Neural progenitor cell (in vitro differentiated cells): ENCODE measurements around the gene CTRL. TPM values are rescaled to one million over a fixed set of nuclear protein-coding genes. Genes with fewer than 3 reads are reported as not detected.

Experiments used
- DNase-seq: peaks from one replicate; pipeline ENCODE4 v3.0.0-alpha.2; 2016; ENCODE audit warnings: low spot score
- H2AFZ ChIP-seq: fragments of 200-600 bp; sonication (generic); replicated peaks from 2 replicates; pipeline ENCODE4 v1.6.1; 2016; ENCODE audit warnings: antibody characterized with exemption
- H3F3A ChIP-seq: fragments of 200-600 bp; sonication (generic); 2 replicates; pipeline ENCODE4 v1.6.1; 2016; ENCODE audit warnings: antibody characterized with exemption, low read depth
- H3K27ac ChIP-seq: fragments of 200-600 bp; sonication (generic); 2 replicates; pipeline ENCODE4 v1.5.1; 2016; ENCODE audit warnings: mild to moderate bottlenecking
- H3K27me3 ChIP-seq: fragments of 200-600 bp; sonication (generic); 2 replicates; pipeline ENCODE4 v1.6.1; 2016; ENCODE audit warnings: mild to moderate bottlenecking, moderate library complexity
- H3K36me3 ChIP-seq: fragments of 200-600 bp; sonication (generic); 2 replicates; pipeline ENCODE4 v1.5.1; 2016
- H3K4me1 ChIP-seq: fragments of 200-600 bp; sonication (generic); 2 replicates; pipeline ENCODE4 v1.6.1; 2016; ENCODE audit warnings: mixed run types
- H3K4me2 ChIP-seq: fragments of 200-600 bp; sonication (generic); 2 replicates; pipeline ENCODE4 v1.6.1; 2016
- H3K4me3 ChIP-seq: fragments of 200-600 bp; sonication (generic); 2 replicates; pipeline ENCODE4 v1.5.1; 2016
- H3K79me2 ChIP-seq: fragments of 200-600 bp; sonication (generic); 2 replicates; pipeline ENCODE4 v1.6.1; 2016; ENCODE audit warnings: low read depth
- H3K9ac ChIP-seq: fragments of 200-600 bp; sonication (generic); 2 replicates; pipeline ENCODE4 v1.6.1; 2016
- H3K9me3 ChIP-seq: fragments of 200-600 bp; sonication (generic); 2 replicates; pipeline ENCODE4 v1.5.1; 2016; ENCODE audit warnings: low read depth
- H4K20me1 ChIP-seq: fragments of 200-600 bp; sonication (generic); 2 replicates; pipeline ENCODE4 v1.6.1; 2016; ENCODE audit warnings: low read depth
- H3K27ac Mint-ChIP-seq: 3 replicates; pipeline ENCODE4 v1.8.0; 2021; ENCODE audit warnings: mixed read lengths
- H3K27me3 Mint-ChIP-seq: 2 replicates; pipeline ENCODE4 v1.8.0; 2022; ENCODE audit warnings: low read depth, mild to moderate bottlenecking, inconsistent platforms, moderate library complexity, mixed read lengths; ENCODE audit not compliant: insufficient read depth
- H3K36me3 Mint-ChIP-seq: 3 replicates; pipeline ENCODE4 v1.8.0; 2021; ENCODE audit warnings: mixed read lengths
- H3K4me1 Mint-ChIP-seq: 3 replicates; pipeline ENCODE4 v1.8.0; 2021; ENCODE audit warnings: mixed read lengths
- H3K4me3 Mint-ChIP-seq: 3 replicates; pipeline ENCODE4 v1.8.0; 2021; ENCODE audit warnings: mild to moderate bottlenecking, moderate library complexity, mixed read lengths
- H3K9me3 Mint-ChIP-seq: 3 replicates; pipeline ENCODE4 v1.8.0; 2020; ENCODE audit warnings: mixed read lengths
- EZH2 ChIP-seq: fragments of 200-600 bp; sonication (generic); IDR thresholded peaks from 2 replicates; pipeline ENCODE4 v1.6.1; 2017; ENCODE audit warnings: antibody characterized with exemption, mild to moderate bottlenecking, moderate library complexity
- EZH2phosphoT487 ChIP-seq: fragments of 200-600 bp; sonication (generic); IDR thresholded peaks from 2 replicates; pipeline ENCODE4 v1.6.1; 2017; ENCODE audit warnings: antibody characterized with exemption
- total RNA-seq: library from RNA; depleted of rRNA; stranded (reverse); fragments of >200 nt; gene quantifications from 2 replicates; pipeline ENCODE4 v1.2.3, GENCODE V29; 2015; ENCODE audit warnings: low replicate concordance
- TF ChIP-seq, protein P1 (sequence below): fragments of 200-600 bp; sonication (generic); IDR thresholded peaks from 2 replicates; pipeline ENCODE4 v1.5.1; 2017; ENCODE audit warnings: antibody characterized with exemption, mild to moderate bottlenecking

The CTRL gene
- total RNA-seq, 1 donor from 2014 or later = 0.45 TPM

DNA sequence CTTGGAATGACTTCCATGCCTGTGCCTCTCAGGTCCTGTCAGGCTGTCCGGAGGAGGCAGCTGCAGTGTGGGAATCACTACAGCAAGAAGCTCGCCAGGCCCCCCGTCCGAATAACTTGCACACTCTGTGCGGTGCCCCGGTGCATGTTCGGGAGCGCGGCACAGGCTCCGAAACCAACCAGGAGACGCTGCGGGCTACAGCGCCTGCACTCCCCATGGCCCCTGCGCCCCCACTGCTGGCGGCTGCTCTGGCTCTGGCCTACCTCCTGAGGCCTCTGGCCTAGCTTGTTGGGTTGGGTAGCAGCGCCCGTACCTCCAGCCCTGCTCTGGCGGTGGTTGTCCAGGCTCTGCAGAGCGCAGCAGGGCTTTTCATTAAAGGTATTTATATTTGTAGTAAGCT is 45.7 kb downstream of the CTRL start:
- H3K27ac ChIP-seq = no peak overlapping the region
- no peaks in the 10 kb centered on the region for H3K9me3 ChIP-seq
- no peak overlapping the region for H3K4me3 ChIP-seq
- peaks cover 33% of the 10 kb centered on the region for H3F3A ChIP-seq
- H3K27ac Mint-ChIP-seq = no peak overlapping the region
- no peaks in the 10 kb centered on the region for H3K9me3 Mint-ChIP-seq
- H3K4me1 ChIP-seq = peaks cover 24% of the 10 kb centered on the region
- no peak for DNase-seq
- no peaks in the 10 kb centered on the region for H3K27me3 Mint-ChIP-seq
- H3K9ac ChIP-seq = no peak overlapping the region
- H3K4me1 Mint-ChIP-seq = peaks cover 4% of the 10 kb centered on the region
- no peak overlapping the region for H3K4me3 Mint-ChIP-seq
- no peaks in the 10 kb centered on the region for H3K79me2 ChIP-seq
- H3K4me2 ChIP-seq = no peak overlapping the region
- H3K36me3 ChIP-seq = no peaks in the 10 kb centered on the region
- H3K36me3 Mint-ChIP-seq = peaks cover 8% of the 10 kb centered on the region
- TF ChIP-seq EZH2phosphoT487 = no peak
- TF ChIP-seq, protein P1, sequence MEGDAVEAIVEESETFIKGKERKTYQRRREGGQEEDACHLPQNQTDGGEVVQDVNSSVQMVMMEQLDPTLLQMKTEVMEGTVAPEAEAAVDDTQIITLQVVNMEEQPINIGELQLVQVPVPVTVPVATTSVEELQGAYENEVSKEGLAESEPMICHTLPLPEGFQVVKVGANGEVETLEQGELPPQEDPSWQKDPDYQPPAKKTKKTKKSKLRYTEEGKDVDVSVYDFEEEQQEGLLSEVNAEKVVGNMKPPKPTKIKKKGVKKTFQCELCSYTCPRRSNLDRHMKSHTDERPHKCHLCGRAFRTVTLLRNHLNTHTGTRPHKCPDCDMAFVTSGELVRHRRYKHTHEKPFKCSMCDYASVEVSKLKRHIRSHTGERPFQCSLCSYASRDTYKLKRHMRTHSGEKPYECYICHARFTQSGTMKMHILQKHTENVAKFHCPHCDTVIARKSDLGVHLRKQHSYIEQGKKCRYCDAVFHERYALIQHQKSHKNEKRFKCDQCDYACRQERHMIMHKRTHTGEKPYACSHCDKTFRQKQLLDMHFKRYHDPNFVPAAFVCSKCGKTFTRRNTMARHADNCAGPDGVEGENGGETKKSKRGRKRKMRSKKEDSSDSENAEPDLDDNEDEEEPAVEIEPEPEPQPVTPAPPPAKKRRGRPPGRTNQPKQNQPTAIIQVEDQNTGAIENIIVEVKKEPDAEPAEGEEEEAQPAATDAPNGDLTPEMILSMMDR = no peak
- TF ChIP-seq EZH2 = no peak
- H3K27me3 ChIP-seq = no peaks in the 10 kb centered on the region
- no peak overlapping the region for H2AFZ ChIP-seq
- H4K20me1 ChIP-seq = peaks cover 26% of the 10 kb centered on the region

DNA sequence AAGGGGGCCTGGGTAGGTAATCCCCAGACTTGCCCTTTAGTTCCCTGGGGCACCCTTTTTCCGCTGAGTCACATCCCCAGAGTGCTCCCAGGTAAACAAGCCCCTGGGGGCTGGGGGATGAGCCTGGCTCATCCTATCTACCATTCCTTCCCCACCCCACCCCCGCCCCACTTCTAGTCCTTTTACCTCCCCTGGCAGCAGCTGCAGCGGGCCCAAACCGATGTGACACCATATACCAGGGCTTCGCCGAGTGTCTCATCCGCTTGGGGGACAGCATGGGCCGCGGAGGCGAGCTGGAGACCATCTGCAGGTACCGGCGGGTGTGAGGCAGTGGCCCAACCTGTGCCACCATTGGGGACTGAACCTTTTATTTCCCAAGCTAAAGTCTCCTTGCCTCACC is 46.1 kb downstream of the CTRL start:
- Mint-ChIP-seq H3K4me1 (peaks cover 4% of the 10 kb centered on the region), H3K4me3 (no peak overlapping the region), H3K36me3 (peaks cover 8% of the 10 kb centered on the region), H3K27ac (no peak overlapping the region), H3K27me3 (no peaks in the 10 kb centered on the region), H3K9me3 (no peaks in the 10 kb centered on the region)
- Histone ChIP-seq H3K27ac (no peak overlapping the region), H3K4me2 (peak overlapping the region; percentile 72), H4K20me1 (peaks cover 26% of the 10 kb centered on the region), H3K27me3 (no peaks in the 10 kb centered on the region), H3F3A (peaks cover 33% of the 10 kb centered on the region), H3K36me3 (no peaks in the 10 kb centered on the region), H2AFZ (no peak overlapping the region), H3K9ac (no peak overlapping the region), H3K4me1 (peaks cover 24% of the 10 kb centered on the region), H3K9me3 (no peaks in the 10 kb centered on the region), H3K79me2 (no peaks in the 10 kb centered on the region), H3K4me3 (no peak overlapping the region)
- no peak for DNase-seq
- TF ChIP-seq, protein P1 = no peak
- no peak for TF ChIP-seq EZH2phosphoT487
- TF ChIP-seq EZH2 = no peak

DNA sequence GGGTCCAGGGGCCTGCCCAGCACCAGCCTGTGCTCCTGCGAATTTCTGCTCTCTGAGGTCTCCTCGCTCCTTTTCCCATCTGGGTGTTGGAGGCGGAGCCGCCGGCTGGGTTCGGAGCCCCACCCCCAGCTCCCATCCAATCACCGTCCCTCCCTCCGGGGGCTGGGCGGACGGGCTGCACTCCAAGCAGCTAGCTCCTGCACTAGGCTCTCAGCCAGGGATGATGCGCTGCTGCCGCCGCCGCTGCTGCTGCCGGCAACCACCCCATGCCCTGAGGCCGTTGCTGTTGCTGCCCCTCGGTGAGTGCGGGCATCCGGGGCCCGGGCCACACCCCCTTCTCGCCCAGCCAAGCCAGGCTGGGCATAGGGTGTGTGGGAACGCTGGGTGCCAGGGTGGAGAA is 47.0 kb downstream of the CTRL start, which contains the start of gene NRN1L:
NRN1L (plus strand) TSS at position 202 of the 400 bp plus-strand sequence; CDS start at position 221, 19 bp downstream.
- H3K36me3 ChIP-seq = no peaks in the 10 kb centered on the region
- Mint-ChIP-seq H3K4me3 (no peak within 1 kb of the TSS), H3K36me3 (peaks cover 12% of the 10 kb centered on the region), H3K27ac (peak within 1 kb of the TSS; percentile 5), H3K27me3 (no peaks in the 10 kb centered on the region), H3K9me3 (no peaks in the 10 kb centered on the region), H3K4me1 (peaks cover 4% of the 10 kb centered on the region)
- H3K9me3 ChIP-seq = no peaks in the 10 kb centered on the region
- H3K79me2 ChIP-seq = no peaks in the 10 kb centered on the region
- DNase-seq = peak; percentile 94
- no peak within 1 kb of the TSS for H2AFZ ChIP-seq
- peak within 1 kb of the TSS; percentile 72 for H3K4me2 ChIP-seq
- peaks cover 26% of the 10 kb centered on the region for H4K20me1 ChIP-seq
- no peak within 1 kb of the TSS for H3K27ac ChIP-seq
- H3K27me3 ChIP-seq = no peaks in the 10 kb centered on the region
- H3F3A ChIP-seq = peaks cover 33% of the 10 kb centered on the region
- peaks cover 24% of the 10 kb centered on the region for H3K4me1 ChIP-seq
- TF ChIP-seq EZH2phosphoT487 = no peak
- no peak for TF ChIP-seq EZH2
- TF ChIP-seq, protein P1 = no peak
- no peak within 1 kb of the TSS for H3K9ac ChIP-seq
- H3K4me3 ChIP-seq = peak within 1 kb of the TSS; percentile 20
